HG03565 (cell line): ENCODE measurements around the gene NPTXR.

Experiments
- ATAC-seq: cut with Tn5 transposase; IDR thresholded peaks from one replicate; pipeline ENCODE4 v1.9.1; 2021; ENCODE audit warnings: mild to moderate bottlenecking, moderate library complexity; ENCODE audit not compliant: unreplicated experiment

NPTXR gene

DNA sequence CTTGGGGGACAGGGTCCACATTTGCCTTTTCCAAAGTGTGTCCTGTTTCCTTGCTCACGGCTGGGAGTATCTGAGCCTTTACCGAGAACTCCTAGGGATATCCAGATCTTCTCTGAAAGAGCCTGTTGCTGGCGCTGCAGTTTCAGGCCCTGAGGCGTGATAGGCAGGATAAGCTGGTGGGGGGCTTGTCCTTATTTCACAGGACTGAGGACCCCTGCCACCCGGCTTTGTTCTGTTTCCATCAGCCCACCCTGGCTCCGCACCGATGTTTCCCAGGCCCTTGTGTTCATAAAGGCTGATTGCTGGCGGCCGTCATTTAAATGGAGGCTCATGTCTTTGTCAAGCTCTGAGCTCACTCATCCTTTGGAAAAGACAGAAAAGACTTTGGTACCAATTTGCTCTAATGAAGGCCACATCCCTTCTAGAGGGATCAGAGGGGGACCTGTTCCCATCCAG is 9.4 kb upstream of the NPTXR start:
- no peak for ATAC-seq

DNA sequence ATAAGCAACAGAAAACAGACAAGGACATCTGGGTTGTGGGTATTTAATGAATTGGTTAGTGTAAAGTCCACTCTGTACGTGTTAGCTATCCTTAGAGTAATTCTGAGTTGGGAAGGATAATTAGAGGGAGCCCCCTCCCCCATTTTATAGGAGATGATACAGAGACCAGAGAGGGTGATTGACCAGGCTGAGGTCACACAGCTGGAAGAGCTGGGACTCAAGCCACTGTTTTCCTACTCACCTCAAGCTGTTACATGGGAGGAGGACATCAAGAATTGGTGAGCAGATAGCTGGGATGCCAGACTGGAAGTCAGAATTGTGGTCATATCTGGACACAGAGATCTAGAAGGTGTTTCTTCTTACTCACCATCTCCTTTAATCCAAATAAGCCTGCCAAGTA is 8.7 kb upstream of the NPTXR start:
- ATAC-seq: no peak

DNA sequence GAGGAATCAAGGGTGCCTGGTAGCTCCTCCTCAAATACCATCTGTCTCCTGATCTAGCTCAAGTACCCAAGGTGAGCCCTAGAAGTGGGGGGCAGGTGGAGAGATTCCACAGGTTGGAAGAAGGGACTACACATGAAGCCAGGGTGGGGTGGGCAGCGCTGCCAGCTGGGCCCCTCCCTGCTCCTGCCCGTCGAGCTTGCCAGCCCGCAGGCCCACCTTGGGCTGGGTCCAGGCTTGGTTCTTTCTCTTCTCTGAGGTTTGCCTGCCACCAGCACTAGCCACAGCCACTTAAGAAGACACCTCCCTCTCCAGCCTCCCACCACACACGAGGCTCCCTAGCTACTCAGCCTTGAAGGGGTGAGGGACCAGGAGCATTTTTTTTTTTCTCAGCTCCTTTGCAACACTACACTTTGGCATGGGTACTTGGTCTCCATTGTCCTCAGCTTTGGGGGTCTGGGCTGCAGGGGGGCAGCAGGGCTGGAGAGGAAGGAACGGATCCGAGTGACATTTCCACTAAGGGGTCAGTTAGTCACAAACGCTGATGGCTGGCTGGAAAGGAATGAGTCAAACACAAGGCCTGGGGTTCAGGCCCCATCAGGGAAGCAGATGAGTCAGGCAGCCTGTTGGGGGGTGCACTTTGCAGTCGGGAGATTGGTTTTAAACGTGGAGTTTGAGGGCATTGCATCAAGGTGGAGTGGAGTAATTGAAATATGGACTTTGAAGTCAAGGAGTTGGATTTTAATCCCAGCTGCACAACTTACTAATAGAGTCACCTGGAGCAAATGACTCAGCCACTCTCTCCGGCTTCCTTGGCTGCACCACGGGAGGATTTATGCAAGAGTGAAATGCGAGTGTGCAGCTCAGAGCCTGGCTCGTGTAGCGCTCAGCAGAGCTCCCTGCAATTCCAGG is 7.4 kb upstream of the NPTXR start:
- ATAC-seq: no peak

DNA sequence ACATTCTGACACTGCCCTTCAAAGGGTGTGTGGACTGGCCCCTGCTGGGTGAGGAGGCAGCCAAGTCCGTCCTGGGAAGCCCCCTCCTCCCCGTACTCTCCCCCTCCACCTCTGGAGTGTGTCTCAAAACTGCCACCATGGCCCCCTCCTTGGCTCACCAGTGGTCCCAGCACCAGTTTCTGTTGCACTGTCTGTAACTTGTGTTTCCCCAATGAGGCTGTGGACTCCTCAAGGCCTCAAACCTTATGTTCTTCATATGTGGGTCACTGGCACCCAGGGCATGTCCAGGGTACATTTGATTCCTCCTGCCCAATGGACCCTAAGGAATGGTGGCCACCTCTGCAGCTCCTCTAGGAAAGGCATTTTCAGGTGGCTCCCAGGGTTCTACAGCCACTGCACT is 6.6 kb upstream of the NPTXR start:
- no peak for ATAC-seq

DNA sequence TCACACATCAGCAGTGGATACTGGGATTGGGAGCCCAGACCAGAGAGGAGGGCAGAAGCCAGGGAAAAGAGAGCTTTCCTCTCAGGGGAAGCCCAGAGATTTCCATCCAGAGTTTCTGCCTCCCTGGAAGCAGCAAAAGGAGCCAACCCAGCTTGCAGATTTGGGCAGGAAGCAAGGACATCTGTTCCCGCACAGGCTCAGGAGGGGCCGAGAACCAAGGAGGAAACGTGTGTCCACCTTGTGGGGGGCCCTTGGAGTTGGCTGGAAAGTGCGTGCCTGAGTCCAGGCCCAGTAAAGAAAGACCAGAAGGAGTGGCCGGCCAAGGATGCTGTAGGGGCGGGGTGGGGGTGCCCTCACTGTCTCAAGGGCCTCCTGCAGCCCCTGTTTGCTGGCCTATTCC is 6.0 kb upstream of the NPTXR start:
- ATAC-seq: no peak

DNA sequence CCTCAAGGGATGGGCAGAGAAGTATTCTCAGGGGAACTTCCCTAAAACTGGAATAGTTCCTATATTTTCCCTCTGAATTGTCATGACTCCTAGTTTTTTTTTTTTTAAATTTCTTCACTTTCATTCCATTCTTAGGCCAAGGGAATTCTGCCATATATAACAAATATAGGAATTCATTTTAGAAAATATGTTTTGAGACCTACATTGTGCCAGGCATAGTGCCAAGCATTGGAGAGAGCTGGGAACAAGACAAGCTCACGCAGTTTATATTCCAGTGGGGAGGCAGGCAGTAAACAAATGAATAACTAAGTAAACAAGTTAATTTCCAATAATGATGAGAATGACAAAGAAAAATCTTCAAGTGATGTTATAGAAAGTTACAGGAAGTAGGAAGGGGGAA is 2.6 kb upstream of the NPTXR start:
- no peak for ATAC-seq

DNA sequence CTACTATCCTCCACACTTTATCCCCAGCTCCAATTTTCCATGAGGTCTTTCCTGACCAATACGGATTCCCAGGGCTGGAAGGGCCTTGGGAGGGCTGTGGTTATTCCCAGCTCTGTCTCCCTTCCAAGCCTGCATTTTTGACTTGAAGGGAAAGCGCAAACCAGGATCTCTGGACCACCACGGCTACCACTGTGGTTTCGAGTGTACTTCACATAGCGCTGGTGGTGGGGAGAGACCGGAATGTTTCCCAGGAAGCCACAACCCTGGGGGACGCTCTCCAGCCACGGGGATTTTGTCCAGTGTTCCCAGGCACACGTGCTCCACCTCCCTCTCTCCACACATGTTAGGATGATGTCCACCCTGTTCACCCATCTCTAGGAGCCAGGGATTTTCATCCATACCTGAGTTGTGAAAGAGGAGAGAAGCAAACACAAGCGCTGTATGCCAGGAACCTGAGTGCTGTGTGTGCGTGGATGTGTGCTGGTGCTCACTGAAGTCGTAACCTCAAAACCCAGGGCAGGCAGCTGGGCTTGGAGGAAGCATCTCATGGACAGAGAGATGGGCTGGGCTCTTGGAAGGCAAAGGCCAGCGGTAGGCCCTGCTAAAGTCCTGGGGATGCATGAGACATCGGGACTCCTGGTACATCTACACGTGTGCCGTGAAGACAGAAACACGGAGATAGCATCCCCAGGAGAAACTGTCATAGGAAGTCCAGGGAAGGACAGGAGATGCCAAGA is 1.3 kb upstream of the NPTXR start:
- no peak for ATAC-seq

DNA sequence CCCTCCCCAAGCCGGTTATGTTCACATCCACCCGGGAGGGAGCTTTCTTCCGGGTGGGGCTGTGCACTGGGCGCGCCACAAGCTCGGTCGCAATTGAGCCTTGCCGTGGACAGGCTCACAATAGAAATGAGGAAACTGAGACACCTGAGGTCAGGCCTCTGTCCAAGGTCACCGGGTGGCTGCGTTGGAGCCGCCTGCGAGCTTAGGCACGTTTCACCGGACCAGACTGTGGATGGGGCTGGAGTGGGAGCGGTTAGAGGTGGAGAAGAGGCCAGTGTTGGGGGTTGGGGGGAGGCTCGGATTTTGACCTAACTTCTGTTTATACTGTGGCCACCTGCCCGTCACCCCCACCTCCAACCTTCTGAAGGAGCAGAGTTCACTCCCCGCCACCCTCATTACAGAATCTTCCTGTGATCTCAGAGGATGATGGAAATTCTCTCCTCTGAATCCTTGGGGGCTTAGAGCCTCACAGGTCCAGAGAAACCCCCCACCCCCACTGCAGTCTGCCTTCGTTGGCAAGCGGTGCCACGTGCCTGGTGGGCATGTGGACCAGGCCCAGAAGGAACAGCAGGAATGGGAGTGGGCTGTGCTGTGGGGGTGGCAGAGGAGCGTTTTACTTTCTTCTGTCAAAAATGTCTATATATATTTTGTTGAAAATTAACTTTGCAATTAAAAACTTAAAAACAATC is 631 bp upstream of the NPTXR start:
- ATAC-seq: no peak

DNA sequence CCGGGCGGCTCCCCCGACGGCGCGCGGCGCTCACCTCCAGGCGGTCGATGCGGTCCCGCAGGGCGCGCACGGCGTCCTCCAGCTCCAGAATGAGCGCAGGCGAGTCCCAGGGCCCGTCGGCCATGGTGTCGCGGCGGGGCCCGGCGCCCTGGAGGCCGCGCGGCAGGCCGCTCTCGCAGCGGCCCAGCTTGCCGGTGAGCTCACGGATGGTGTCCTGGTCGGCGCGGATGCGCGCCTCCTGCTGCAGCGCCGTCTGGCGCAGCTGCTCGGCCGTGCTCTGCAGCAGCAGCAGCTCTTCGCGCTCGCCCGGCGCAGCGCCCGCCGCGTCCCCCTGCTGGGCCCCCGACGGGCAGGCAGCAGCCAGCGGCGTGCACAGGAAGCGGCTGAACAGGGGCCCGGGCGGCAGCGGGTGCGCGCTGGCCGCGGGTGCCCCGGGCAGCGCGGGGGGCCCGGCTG is 599 bp downstream of the NPTXR start:
- ATAC-seq: no peak

DNA sequence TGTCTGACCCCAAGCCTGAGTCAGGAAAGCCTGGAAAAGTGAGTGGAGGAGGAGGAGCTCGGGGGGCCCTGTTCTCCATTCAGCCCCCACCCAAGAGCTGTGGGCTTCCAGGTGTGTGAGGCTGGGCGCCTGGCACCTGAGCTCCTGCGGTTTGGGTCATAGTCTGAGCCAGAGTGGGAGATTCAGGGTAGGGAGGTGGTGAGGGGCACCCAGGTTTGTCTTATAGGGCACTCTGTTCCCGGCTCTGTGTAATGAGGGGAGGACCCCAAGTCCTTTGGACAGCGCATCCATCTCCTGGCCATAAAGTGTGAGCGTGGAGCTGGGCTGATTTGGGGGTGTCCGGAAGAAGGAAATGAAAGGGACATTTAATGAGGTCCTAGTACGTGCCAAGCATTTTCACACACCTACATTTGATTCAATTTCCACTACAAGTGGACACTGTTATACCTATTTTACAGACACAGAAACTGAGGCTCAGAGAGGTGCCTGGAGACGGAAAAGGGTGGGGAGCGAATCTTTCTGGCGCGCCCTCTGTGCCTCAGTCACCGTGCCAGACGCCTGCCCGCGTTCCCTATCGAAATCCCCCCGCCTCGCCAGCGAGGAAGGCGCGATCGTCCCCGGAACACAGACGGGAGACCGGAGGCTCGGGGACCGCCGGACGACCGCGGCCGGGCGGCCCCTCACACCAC is 1.2 kb downstream of the NPTXR start:
- ATAC-seq: no peak

DNA sequence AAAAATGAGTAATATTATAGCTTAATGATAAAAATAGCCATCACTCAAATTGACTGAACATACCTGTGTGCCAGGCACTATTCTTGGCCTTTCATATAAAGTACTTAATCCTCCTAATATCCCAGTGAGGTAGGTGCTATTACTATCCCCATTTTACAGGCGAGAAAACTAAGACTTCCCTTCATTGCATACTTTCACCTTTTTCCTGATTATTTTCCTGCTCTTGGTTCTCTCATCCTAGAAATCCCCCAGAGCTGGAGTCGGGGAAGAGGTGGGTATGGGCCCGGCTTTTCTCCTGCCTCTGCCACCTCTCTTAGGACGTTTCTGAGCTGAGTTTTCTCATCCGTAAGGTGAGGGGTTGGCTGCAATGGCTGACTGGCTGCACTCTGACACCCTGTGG is 2.2 kb downstream of the NPTXR start:
- ATAC-seq: no peak

DNA sequence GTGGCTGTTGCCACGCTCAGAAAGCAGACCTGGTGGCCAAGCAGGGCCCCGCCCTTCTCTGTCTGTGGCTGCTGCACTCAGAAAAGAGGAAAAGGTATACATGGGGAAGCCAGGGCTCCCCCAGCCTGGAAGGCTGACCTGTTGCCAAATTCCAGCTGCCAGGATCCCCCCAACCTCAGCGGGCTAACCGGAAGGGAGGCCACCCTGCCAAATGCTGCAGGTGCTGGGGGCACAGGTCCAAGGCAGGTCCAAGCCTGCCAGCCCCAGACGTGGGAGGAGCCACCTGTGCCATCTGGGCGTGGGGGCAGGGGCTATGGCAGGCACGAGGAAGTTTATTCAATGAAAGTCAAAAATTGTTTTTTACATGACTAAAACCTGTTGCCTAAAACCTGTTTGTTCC is 2.6 kb downstream of the NPTXR start:
- no peak for ATAC-seq

DNA sequence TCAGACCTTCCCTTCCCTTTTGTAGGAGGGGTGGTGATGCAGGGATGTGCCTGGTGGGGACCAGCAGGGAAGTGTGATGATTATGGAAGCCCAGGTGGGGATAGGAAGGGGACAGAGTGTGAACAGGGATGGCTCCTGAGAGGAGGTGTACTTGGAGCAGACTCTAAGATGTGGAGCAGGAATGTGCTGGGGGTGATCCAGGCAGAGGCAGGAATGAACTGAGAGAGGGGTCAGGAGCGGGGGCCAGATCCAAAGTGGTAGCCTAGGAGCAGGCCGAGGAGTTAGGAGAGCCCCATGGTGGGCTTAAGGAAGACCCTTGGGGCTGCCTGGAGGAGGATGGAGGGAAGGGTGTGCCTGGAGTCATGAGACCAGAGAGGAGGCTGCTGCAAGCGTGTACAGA is 3.7 kb downstream of the NPTXR start:
- ATAC-seq: no peak

DNA sequence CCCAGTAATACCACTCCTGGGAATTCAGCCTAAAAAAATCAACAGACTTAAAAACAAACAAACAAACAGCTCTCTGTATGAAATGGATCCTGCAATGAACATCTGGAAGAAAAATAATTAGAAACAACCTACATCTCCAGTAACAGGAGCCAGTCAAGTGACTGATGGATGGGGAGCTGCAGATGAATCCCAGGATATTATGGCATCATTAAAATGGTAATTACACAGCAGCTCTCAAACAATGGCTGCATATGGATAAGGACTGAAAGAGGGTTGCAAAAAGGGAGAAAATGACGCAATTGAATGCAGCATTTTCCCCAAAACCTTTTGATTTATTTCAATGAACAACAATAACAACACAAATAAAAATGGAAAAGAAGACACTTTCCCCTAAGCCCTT is 4.1 kb downstream of the NPTXR start:
- ATAC-seq: no peak

DNA sequence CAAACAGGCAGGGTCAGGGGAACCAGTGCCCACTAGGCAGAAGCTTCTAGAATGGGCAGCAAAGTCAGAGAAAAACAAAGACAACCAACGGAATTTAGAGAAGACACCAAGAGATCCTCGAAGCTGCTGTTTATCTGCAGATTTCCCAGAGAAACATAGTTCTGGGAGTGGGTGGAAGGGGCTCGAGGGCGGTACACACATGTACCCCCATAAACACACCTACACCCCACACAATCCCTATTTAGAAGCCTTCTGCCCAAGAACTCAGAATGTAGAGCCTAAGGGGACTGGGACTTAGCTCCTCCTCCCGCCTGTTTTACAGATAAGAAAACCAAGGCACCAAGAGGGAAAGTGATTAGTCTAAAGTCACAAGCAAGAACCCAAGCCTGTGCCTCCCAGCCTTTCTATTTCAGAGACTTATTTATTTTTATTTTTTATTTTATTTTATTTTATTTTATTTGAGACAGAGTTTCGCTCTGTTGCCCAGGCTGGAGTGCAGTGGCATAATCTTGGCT is 6.4 kb downstream of the NPTXR start:
- ATAC-seq: no peak

DNA sequence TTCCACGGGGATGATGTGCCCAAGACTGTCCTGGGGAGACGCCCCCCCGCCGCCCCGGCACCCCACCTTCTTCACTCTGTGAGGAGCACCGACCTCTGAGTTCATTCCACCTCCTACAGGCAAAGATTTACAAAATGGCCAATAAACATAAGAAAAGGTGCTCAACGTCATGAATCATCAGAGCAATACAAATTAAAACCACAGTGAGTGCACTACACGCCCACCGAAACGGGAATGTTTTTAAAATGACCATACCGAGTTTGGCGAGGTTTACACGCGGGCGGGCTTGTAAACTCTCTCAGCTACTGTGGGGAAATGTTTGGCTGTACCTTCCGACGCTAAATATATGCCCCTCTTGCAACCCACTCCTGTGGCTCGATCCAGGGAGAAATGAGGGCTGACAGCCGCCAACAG is 7.9 kb downstream of the NPTXR start:
- ATAC-seq: no peak

DNA sequence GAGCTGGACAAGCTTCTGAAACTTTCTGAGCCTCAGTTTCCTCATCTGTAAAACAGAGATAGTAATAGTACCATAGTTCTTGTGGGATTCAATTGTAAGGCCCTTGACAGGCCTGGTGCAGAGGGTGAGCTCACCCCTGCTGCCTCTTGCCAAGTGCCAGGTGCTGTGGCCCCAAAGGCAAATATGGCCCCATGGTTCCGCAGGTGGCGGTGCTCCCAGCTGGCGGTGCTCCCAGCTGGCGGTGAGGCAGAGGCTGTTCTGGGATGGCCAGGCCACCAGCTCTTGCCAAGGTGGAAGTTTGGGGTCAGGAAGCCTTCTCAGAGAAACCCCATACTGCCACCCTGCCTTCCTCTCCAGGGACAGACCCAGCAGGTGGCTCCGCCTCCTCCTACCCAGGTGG is 8.8 kb downstream of the NPTXR start:
- ATAC-seq: no peak

DNA sequence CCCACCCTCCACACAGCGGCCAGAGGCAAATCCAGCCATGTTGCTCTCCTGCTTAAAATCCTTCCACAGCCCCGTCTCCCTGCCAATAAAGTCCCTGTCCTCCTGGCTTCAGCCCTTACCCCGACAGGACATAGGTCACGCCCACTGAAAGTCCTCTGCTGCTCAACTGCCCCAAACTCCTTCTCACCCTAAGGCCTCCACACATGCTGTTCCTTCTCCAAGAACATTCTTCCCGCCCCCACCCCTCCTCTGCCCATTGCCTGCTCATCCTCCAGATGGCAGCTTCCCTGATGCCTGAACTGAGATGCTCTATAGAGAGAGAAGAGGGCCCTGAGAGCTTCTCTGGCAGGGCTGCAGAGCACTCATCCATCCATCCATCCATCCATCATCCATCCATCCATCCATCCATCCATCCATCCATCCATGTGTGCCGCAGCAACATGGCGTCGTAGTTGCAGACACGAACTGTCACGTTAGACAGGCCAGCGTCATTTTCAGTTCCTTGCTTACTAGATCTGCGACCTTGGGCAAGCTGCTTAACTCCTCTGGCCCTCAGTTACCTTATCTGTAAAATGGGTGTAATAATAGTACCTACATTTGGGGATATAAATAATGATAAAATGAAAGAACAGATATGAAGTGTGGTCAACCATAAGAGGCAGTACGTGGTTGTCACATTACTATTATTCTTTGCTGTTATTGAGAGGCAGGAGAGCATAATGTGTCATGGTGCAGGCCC is 9.4 kb downstream of the NPTXR start:
- no peak for ATAC-seq

DNA sequence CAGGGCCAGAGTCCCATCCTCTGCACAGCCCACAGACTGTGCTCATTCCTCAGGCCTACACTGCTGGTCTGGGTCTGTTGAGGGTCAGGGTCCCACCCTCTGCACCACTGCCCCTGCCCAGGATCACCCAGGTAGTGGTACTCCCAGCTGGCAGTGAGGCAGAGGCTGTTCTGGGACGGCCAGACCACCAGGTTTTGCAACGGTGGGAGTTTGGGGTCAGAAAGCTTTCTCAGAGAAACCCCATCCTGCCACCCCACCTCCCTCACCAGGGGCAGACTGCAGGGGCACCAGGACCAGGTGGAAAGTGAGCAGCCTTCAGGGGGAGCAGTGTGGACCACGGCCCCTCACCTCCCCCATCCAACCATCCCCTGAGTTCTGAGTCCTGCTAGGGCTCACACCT is 10.8 kb downstream of the NPTXR start:
- no peak for ATAC-seq
